GM23338 (cell line): Measurements from ENCODE around the gene GPR37L1. TPM values are rescaled to one million over a fixed set of nuclear protein-coding genes. Genes with fewer than 3 reads are reported as not detected.

Experiments
- ATAC-seq: fragments of 200-7000 bp; cut with Tn5 transposase; 3 replicates; pipeline ENCODE4 v1.9.1; 2020
- DNase-seq: peaks from one replicate; pipeline ENCODE4 v3.0.0-alpha.2; 2015; ENCODE audit warnings: low spot score
- H2AFZ ChIP-seq: fragments of 200-600 bp; sonication (generic); 2 replicates; pipeline ENCODE4 v1.8.0; 2016; ENCODE audit warnings: antibody characterized with exemption, mild to moderate bottlenecking, moderate library complexity
- H3F3A ChIP-seq: fragments of 200-600 bp; sonication (generic); replicated peaks from 2 replicates; pipeline ENCODE4 v1.8.0; 2017; ENCODE audit warnings: antibody characterized with exemption, mixed run types, low read depth
- H3K27ac ChIP-seq: fragments of 200-600 bp; sonication (generic); 2 replicates; pipeline ENCODE4 v1.6.1; 2016; ENCODE audit warnings: low read depth
- H3K27me3 ChIP-seq: fragments of 200-600 bp; sonication (generic); 2 replicates; pipeline ENCODE4 v1.8.0; 2016; ENCODE audit warnings: mild to moderate bottlenecking, mixed run types, moderate library complexity; ENCODE audit not compliant: insufficient read depth
- H3K36me3 ChIP-seq: fragments of 200-600 bp; sonication (generic); 2 replicates; pipeline ENCODE4 v1.8.0; 2016; ENCODE audit warnings: mild to moderate bottlenecking; ENCODE audit not compliant: insufficient read depth
- H3K4me1 ChIP-seq: fragments of 200-600 bp; sonication (generic); 2 replicates; pipeline ENCODE4 v1.8.0; 2016; ENCODE audit warnings: mild to moderate bottlenecking, moderate library complexity; ENCODE audit not compliant: insufficient read depth
- H3K4me2 ChIP-seq: fragments of 200-600 bp; sonication (generic); 2 replicates; pipeline ENCODE4 v1.7.1; 2017; ENCODE audit warnings: mixed run types
- H3K4me3 ChIP-seq: fragments of 200-600 bp; sonication (generic); 2 replicates; pipeline ENCODE4 v1.6.1; 2016; ENCODE audit warnings: mixed run types
- H3K79me2 ChIP-seq: fragments of 200-600 bp; sonication (generic); replicated peaks from 2 replicates; pipeline ENCODE4 v1.8.0; 2017; ENCODE audit warnings: mild to moderate bottlenecking; ENCODE audit not compliant: insufficient read depth
- H3K9me2 ChIP-seq: fragments of 200-600 bp; sonication (generic); 2 replicates; pipeline ENCODE4 v1.8.0; 2017; ENCODE audit not compliant: insufficient read depth
- H4K20me1 ChIP-seq: fragments of 200-600 bp; sonication (generic); replicated peaks from 2 replicates; pipeline ENCODE4 v1.8.0; 2017; ENCODE audit warnings: mild to moderate bottlenecking; ENCODE audit not compliant: insufficient read depth
- H3K27ac Mint-ChIP-seq: 2 replicates; pipeline ENCODE4 v1.8.0; 2020; ENCODE audit warnings: inconsistent platforms, mild to moderate bottlenecking, moderate library complexity, mixed read lengths
- H3K27me3 Mint-ChIP-seq: 3 replicates; pipeline ENCODE4 v1.8.0; 2022; ENCODE audit warnings: low read depth, mild to moderate bottlenecking, moderate library complexity, mixed read lengths, inconsistent platforms; ENCODE audit not compliant: insufficient read depth, poor library complexity
- H3K36me3 Mint-ChIP-seq: 3 replicates; pipeline ENCODE4 v1.8.0; 2021; ENCODE audit warnings: low read depth, mild to moderate bottlenecking, inconsistent platforms, moderate library complexity, mixed read lengths
- H3K4me1 Mint-ChIP-seq: 3 replicates; pipeline ENCODE4 v1.8.0; 2020; ENCODE audit warnings: mild to moderate bottlenecking, inconsistent platforms, mixed read lengths
- H3K4me3 Mint-ChIP-seq: 3 replicates; pipeline ENCODE4 v1.8.0; 2021; ENCODE audit warnings: moderate library complexity, mild to moderate bottlenecking, inconsistent platforms, mixed read lengths
- H3K9me3 Mint-ChIP-seq: 3 replicates; pipeline ENCODE4 v1.8.0; 2020; ENCODE audit warnings: moderate library complexity, mild to moderate bottlenecking, inconsistent platforms, mixed read lengths
- EZH2 ChIP-seq: fragments of 200-600 bp; sonication (generic); IDR thresholded peaks from one replicate; pipeline ENCODE4 v1.8.0; 2017; ENCODE audit warnings: antibody characterized with exemption, mild to moderate bottlenecking, low read depth; ENCODE audit not compliant: unreplicated experiment
- STAT1 ChIP-seq: IDR thresholded peaks from one replicate; pipeline ENCODE4 v1.6.1; 2016; ENCODE audit warnings: antibody characterized with exemption; ENCODE audit not compliant: unreplicated experiment
- ZNF114 ChIP-seq: fragments of 250-450 bp; sonication (Bioruptor Pico); IDR thresholded peaks from 2 replicates; pipeline ENCODE4 v1.5.0; 2020; ENCODE audit warnings: mild to moderate bottlenecking, moderate library complexity
- ZNF331 ChIP-seq: fragments of 250-450 bp; sonication (Bioruptor Pico); IDR thresholded peaks from 2 replicates; pipeline ENCODE4 v1.5.0; 2020; ENCODE audit warnings: low read depth, mild to moderate bottlenecking, moderate library complexity
- polyA plus RNA-seq: library from polyadenylated mRNA; unstranded; fragments of >200 nt; fragmentation: Nextera tagmentation; extraction: Ambion mirVana; gene quantifications from 2 replicates; pipeline ENCODE4 v1.2.1, GENCODE V29; 2016
- total RNA-seq: library from RNA; depleted of rRNA; stranded (reverse); fragments of >200 nt; shearing (Covaris generic); gene quantifications from 2 replicates; pipeline ENCODE4 v1.2.3, GENCODE V29; 2014
- TF ChIP-seq, protein P1 (sequence below), 2 experiments: fragments of 200-600 bp in 1 of 2; sonication (generic) in 1 of 2; conservative IDR thresholded peaks; 2 replicates each; pipeline versions ENCODE4 v1.5.1 to v1.6.1; 2016 to 2017; ENCODE audit warnings: antibody characterized with exemption in 2 of 2, low read depth in 2 of 2, mild to moderate bottlenecking in 2 of 2, moderate library complexity in 1 of 2
- TF ChIP-seq, protein P2 (sequence below): IDR thresholded peaks from 2 replicates; pipeline ENCODE4 v1.6.1; 2016; ENCODE audit warnings: antibody characterized with exemption

The GPR37L1 gene
- total and polyA plus RNA-seq, 2 experiments from 2014 or later, result 0.08 to 0.21 TPM

DNA sequence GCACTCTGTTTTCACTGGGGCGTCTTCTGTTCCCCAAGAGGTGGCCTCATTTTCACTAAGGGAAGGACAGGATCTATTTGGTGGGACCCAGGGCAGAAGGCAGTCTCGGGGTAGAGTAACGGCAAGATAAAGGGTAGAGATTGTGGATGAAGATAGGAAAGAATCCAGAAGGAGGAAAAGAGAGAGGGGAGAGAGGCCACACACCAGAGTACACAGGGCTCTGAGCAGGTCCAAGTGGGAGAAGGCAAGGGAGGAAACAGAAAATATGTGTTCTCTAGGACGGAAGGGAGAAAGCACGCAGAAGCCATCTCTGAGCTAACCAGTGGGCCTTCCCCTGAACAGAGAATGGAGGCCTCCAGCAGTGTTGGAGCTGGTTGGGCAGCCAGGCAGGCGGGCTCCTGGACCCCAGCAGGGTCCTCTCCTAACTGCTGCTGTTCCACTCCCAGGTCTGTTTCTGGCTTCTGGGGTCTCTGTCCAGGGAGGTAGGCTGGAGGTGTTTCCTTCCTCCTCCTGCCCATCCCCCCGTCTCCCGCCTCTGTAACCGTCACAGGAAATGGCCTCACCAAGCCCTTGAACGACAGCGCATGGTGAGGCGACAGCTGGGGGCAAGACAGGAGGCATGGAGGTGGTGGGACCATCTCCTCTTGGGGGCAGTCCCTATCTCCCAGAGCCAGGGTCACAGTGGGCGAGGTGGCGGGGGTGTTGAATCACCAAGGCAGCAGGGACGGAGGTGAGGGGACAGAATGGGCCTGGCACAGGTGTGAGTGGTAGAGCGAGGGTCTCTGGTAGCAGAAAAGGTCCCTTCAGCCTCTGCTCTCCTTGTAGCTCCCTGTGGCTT, 37.0 kb downstream of the GPR37L1 start:
- H3K36me3 Mint-ChIP-seq, result no peaks in the 10 kb centered on the region
- no peaks in the 10 kb centered on the region for H4K20me1 ChIP-seq
- 0 out of 2 replicates have a peak overlapping the region, but pooled peaks have one; percentile 36 for H3K27ac Mint-ChIP-seq
- no peaks in the 10 kb centered on the region for H3K27me3 ChIP-seq
- no peak overlapping the region; the same call in 2 of the 3 replicates for H3K4me3 Mint-ChIP-seq
- 0 out of 2 replicates have a peak overlapping the region, but pooled peaks have one; percentile 55 for H3K4me2 ChIP-seq
- no peak for DNase-seq
- H2AFZ ChIP-seq, result peak overlapping the region; percentile 84
- H3K36me3 ChIP-seq, result no peaks in the 10 kb centered on the region
- no peaks in the 10 kb centered on the region for H3K9me2 ChIP-seq
- H3K27ac ChIP-seq, result no peak overlapping the region
- no peaks in the 10 kb centered on the region for H3K79me2 ChIP-seq
- H3K4me1 Mint-ChIP-seq, result peaks cover 46% of the 10 kb centered on the region
- peaks cover 3% of the 10 kb centered on the region; the same call in 1 of the 2 replicates for H3K4me1 ChIP-seq
- no peak overlapping the region for H3K4me3 ChIP-seq
- H3K9me3 Mint-ChIP-seq, result peaks cover 3% of the 10 kb centered on the region; the same call in 1 of the 3 replicates
- H3F3A ChIP-seq, result 0 out of 2 replicates have a peak, but pooled peaks cover 5% of the 10 kb centered on the region
- no peak for ATAC-seq
- TF ChIP-seq ZNF331, result no peak
- H3K27me3 Mint-ChIP-seq, result peaks cover 16% of the 10 kb centered on the region

DNA sequence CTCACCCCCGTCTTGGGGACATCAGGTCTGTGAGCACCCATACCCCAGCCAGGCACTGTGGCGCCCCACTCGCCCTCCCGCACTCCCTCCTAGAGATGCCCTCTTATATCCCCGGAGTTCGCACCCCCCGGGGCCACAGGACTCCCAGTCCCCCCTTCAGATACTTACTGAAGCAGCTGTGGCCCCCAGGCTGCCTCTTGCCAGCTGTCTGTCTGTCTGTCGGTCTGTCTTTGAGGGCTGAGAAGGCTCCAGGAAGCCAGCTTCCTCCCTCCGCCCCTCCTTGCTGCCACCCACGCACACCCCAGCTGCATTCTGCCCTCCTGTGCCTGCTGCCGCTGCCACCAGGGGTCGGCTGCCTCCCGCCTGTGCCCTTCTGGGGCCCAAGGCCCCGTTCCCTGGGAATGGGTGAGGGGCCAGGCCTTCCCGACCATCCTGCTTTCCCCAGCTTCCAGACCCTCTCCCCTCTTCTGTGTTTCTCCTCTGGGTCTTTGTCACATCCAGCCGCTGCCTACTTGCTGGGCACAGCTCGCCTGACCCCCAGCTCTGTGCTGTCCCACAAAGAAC, 37.7 kb downstream of the GPR37L1 start, which contains the start of gene PTPN7:
PTPN7 (minus strand) TSS at position 226 of the 564 bp plus-strand sequence. CDS start 1,200 bp downstream, outside the sequence.
- DNase-seq, result no peak
- ATAC-seq, result no peak
- peak within 1 kb of the TSS; percentile 84 for H2AFZ ChIP-seq

More for the DNA sequence above, 37.7 kb downstream of the GPR37L1 start, which contains the start of gene PTPN7:
- Histone ChIP-seq H3K4me1 (peaks cover 8% of the 10 kb centered on the region; the same call in 1 of the 2 replicates), H3K27ac (no peak within 1 kb of the TSS), H3K4me2 (0 out of 2 replicates have a peak within 1 kb of the TSS, but pooled peaks have one; percentile 55), H4K20me1 (no peaks in the 10 kb centered on the region), H3K9me2 (no peaks in the 10 kb centered on the region), H3F3A (0 out of 2 replicates have a peak, but pooled peaks cover 3% of the 10 kb centered on the region), H3K27me3 (no peaks in the 10 kb centered on the region), H3K79me2 (no peaks in the 10 kb centered on the region), H3K4me3 (no peak within 1 kb of the TSS), H3K36me3 (no peaks in the 10 kb centered on the region)
- Mint-ChIP-seq H3K36me3 (no peaks in the 10 kb centered on the region), H3K27ac (0 out of 2 replicates have a peak within 1 kb of the TSS, but pooled peaks have one; percentile 36), H3K4me1 (peaks cover 46% of the 10 kb centered on the region), H3K4me3 (no peak within 1 kb of the TSS; the same call in 2 of the 3 replicates), H3K9me3 (peaks cover 3% of the 10 kb centered on the region; the same call in 1 of the 3 replicates), H3K27me3 (peaks cover 16% of the 10 kb centered on the region)
- TF ChIP-seq, protein P1, sequence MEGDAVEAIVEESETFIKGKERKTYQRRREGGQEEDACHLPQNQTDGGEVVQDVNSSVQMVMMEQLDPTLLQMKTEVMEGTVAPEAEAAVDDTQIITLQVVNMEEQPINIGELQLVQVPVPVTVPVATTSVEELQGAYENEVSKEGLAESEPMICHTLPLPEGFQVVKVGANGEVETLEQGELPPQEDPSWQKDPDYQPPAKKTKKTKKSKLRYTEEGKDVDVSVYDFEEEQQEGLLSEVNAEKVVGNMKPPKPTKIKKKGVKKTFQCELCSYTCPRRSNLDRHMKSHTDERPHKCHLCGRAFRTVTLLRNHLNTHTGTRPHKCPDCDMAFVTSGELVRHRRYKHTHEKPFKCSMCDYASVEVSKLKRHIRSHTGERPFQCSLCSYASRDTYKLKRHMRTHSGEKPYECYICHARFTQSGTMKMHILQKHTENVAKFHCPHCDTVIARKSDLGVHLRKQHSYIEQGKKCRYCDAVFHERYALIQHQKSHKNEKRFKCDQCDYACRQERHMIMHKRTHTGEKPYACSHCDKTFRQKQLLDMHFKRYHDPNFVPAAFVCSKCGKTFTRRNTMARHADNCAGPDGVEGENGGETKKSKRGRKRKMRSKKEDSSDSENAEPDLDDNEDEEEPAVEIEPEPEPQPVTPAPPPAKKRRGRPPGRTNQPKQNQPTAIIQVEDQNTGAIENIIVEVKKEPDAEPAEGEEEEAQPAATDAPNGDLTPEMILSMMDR (conservative IDR thresholded peaks at IDR 0.05; ENCODE audit: low read depth in 2 of 2), result 0 out of 4 replicates have a peak, but pooled peaks of 1 of the 2 experiments have one; percentile 5
- TF ChIP-seq STAT1, result no peak
- no peak for TF ChIP-seq ZNF114 (CRISPR knock-in tag)
- no peak for TF ChIP-seq EZH2
- TF ChIP-seq, protein P2, sequence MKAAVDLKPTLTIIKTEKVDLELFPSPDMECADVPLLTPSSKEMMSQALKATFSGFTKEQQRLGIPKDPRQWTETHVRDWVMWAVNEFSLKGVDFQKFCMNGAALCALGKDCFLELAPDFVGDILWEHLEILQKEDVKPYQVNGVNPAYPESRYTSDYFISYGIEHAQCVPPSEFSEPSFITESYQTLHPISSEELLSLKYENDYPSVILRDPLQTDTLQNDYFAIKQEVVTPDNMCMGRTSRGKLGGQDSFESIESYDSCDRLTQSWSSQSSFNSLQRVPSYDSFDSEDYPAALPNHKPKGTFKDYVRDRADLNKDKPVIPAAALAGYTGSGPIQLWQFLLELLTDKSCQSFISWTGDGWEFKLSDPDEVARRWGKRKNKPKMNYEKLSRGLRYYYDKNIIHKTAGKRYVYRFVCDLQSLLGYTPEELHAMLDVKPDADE, result no peak
